ENCODE data around the gene DNAH7.
"Not testable (repeated sequence)": the region's sequence is repeated elsewhere in the genome, so short reads cannot be mapped to it uniquely, and the experiment has no call there.

The DNAH7 gene

GRCh38 chr2:196099916-196100315, 31.3 kb upstream of the DNAH7 start:
- Histone ChIP-seq H3K9ac (ENCODE audit: low read depth in 1 of 2, low read length in 2 of 2) (no peak overlapping the region), H3K9me3 (ENCODE audit: control insufficient read depth in 2 of 2, low read length in 2 of 2) (no peaks in the 10 kb centered on the region), H3K4me1 (ENCODE audit: control insufficient read depth in 2 of 2, insufficient read depth in 2 of 2, low read length in 2 of 2) (peaks cover 5 to 7% of the 10 kb centered on the region in 2 donors), H3K36me3 (ENCODE audit: control insufficient read depth in 2 of 2, insufficient read depth in 2 of 2, low read length in 2 of 2) (no peaks in the 10 kb centered on the region), H3K4me3 (ENCODE audit: low read length in 2 of 2) (no peak overlapping the region), H3K27me3 (ENCODE audit: control insufficient read depth in 2 of 2, insufficient read depth in 2 of 2, low read length in 2 of 2) (no peaks in the 10 kb centered on the region), H3K27ac (ENCODE audit: low read depth in 2 of 2, low read length in 2 of 2) (no peak overlapping the region)

GRCh38 chr2:196097864-196098660, 29.4 kb upstream of the DNAH7 start:
- Histone ChIP-seq H3K27ac (ENCODE audit: low read depth in 2 of 2, low read length in 2 of 2) (no peak overlapping the region), H3K9ac (ENCODE audit: low read depth in 1 of 2, low read length in 2 of 2) (no peak overlapping the region), H3K4me1 (ENCODE audit: control insufficient read depth in 2 of 2, insufficient read depth in 2 of 2, low read length in 2 of 2) (peaks cover 5 to 7% of the 10 kb centered on the region in 2 donors), H3K36me3 (ENCODE audit: control insufficient read depth in 2 of 2, insufficient read depth in 2 of 2, low read length in 2 of 2) (no peaks in the 10 kb centered on the region), H3K27me3 (ENCODE audit: control insufficient read depth in 2 of 2, insufficient read depth in 2 of 2, low read length in 2 of 2) (no peaks in the 10 kb centered on the region), H3K4me3 (ENCODE audit: low read length in 2 of 2) (no peak overlapping the region), H3K9me3 (ENCODE audit: control insufficient read depth in 2 of 2, low read length in 2 of 2) (no peaks in the 10 kb centered on the region)

- no peak overlapping the region for H3K4me3 ChIP-seq (ENCODE audit: low read length in 2 of 2)
- H3K4me1 ChIP-seq (ENCODE audit: control insufficient read depth in 2 of 2, insufficient read depth in 2 of 2, low read length in 2 of 2): peaks cover 5 to 7% of the 10 kb centered on the region in 2 donors
- no peaks in the 10 kb centered on the region for H3K36me3 ChIP-seq (ENCODE audit: control insufficient read depth in 2 of 2, insufficient read depth in 2 of 2, low read length in 2 of 2)
- no peak overlapping the region for H3K27ac ChIP-seq (ENCODE audit: low read depth in 2 of 2, low read length in 2 of 2)
- H3K9me3 ChIP-seq (ENCODE audit: control insufficient read depth in 2 of 2, low read length in 2 of 2): no peaks in the 10 kb centered on the region
- no peak overlapping the region for H3K9ac ChIP-seq (ENCODE audit: low read depth in 1 of 2, low read length in 2 of 2)
- H3K27me3 ChIP-seq (ENCODE audit: control insufficient read depth in 2 of 2, insufficient read depth in 2 of 2, low read length in 2 of 2): no peaks in the 10 kb centered on the region
These were observed 28.5 kb upstream of the DNAH7 start for GRCh38 chr2:196096982-196097745.

GRCh38 chr2:196096264-196096663, 27.6 kb upstream of the DNAH7 start:
- Histone ChIP-seq H3K27ac (ENCODE audit: low read depth in 2 of 2, low read length in 2 of 2) (no peak overlapping the region), H3K9me3 (ENCODE audit: control insufficient read depth in 2 of 2, low read length in 2 of 2) (no peaks in the 10 kb centered on the region), H3K9ac (ENCODE audit: low read depth in 1 of 2, low read length in 2 of 2) (no peak overlapping the region), H3K4me3 (ENCODE audit: low read length in 2 of 2) (no peak overlapping the region), H3K4me1 (ENCODE audit: control insufficient read depth in 2 of 2, insufficient read depth in 2 of 2, low read length in 2 of 2) (peaks cover 2 to 5% of the 10 kb centered on the region in 2 donors), H3K27me3 (ENCODE audit: control insufficient read depth in 2 of 2, insufficient read depth in 2 of 2, low read length in 2 of 2) (no peaks in the 10 kb centered on the region), H3K36me3 (ENCODE audit: control insufficient read depth in 2 of 2, insufficient read depth in 2 of 2, low read length in 2 of 2) (no peaks in the 10 kb centered on the region)

- H3K4me1 ChIP-seq (ENCODE audit: control insufficient read depth in 2 of 2, insufficient read depth in 2 of 2, low read length in 2 of 2); H3K9me3 ChIP-seq (ENCODE audit: control insufficient read depth in 2 of 2, low read length in 2 of 2); H3K36me3 ChIP-seq (ENCODE audit: control insufficient read depth in 2 of 2, insufficient read depth in 2 of 2, low read length in 2 of 2); H3K27me3 ChIP-seq (ENCODE audit: control insufficient read depth in 2 of 2, insufficient read depth in 2 of 2, low read length in 2 of 2); H3K9ac ChIP-seq (ENCODE audit: low read depth in 1 of 2, low read length in 2 of 2); H3K4me3 ChIP-seq (ENCODE audit: low read length in 2 of 2); H3K27ac ChIP-seq (ENCODE audit: low read depth in 2 of 2, low read length in 2 of 2): not testable (repeated sequence)
These were observed 20.8 kb upstream of the DNAH7 start for GRCh38 chr2:196089448-196089847.

GRCh38 chr2:196088203-196088602, 19.6 kb upstream of the DNAH7 start:
- H3K9ac ChIP-seq (ENCODE audit: low read depth in 1 of 2, low read length in 2 of 2): no peak overlapping the region
- no peaks in the 10 kb centered on the region for H3K9me3 ChIP-seq (ENCODE audit: control insufficient read depth in 2 of 2, low read length in 2 of 2)

GRCh38 chr2:196086517-196087368, 18.1 kb upstream of the DNAH7 start:
- H3K9ac ChIP-seq (ENCODE audit: low read depth in 1 of 2, low read length in 2 of 2): no peak overlapping the region
- no peaks in the 10 kb centered on the region for H3K27me3 ChIP-seq (ENCODE audit: control insufficient read depth in 2 of 2, insufficient read depth in 2 of 2, low read length in 2 of 2)
- H3K4me1 ChIP-seq (ENCODE audit: control insufficient read depth in 2 of 2, insufficient read depth in 2 of 2, low read length in 2 of 2): peaks cover 0 to 2% of the 10 kb centered on the region in 2 donors
- H3K9me3 ChIP-seq (ENCODE audit: control insufficient read depth in 2 of 2, low read length in 2 of 2): no peaks in the 10 kb centered on the region
- no peak overlapping the region for H3K27ac ChIP-seq (ENCODE audit: low read depth in 2 of 2, low read length in 2 of 2)
- no peak overlapping the region for H3K4me3 ChIP-seq (ENCODE audit: low read length in 2 of 2)
- H3K36me3 ChIP-seq (ENCODE audit: control insufficient read depth in 2 of 2, insufficient read depth in 2 of 2, low read length in 2 of 2): no peaks in the 10 kb centered on the region

More at GRCh38 chr2:196088203-196088602, 19.6 kb upstream of the DNAH7 start:
- Histone ChIP-seq H3K4me3 (ENCODE audit: low read length in 2 of 2) (no peak overlapping the region), H3K27me3 (ENCODE audit: control insufficient read depth in 2 of 2, insufficient read depth in 2 of 2, low read length in 2 of 2) (no peaks in the 10 kb centered on the region), H3K36me3 (ENCODE audit: control insufficient read depth in 2 of 2, insufficient read depth in 2 of 2, low read length in 2 of 2) (no peaks in the 10 kb centered on the region), H3K27ac (ENCODE audit: low read depth in 2 of 2, low read length in 2 of 2) (no peak overlapping the region), H3K4me1 (ENCODE audit: control insufficient read depth in 2 of 2, insufficient read depth in 2 of 2, low read length in 2 of 2) (peaks cover 0 to 2% of the 10 kb centered on the region in 2 donors)

GRCh38 chr2:196083601-196084000, 15.0 kb upstream of the DNAH7 start:
- H3K9ac ChIP-seq (ENCODE audit: low read depth in 1 of 2, low read length in 2 of 2): no peak overlapping the region
- no peak overlapping the region for H3K4me3 ChIP-seq (ENCODE audit: low read length in 2 of 2)
- no peaks in the 10 kb centered on the region for H3K27me3 ChIP-seq (ENCODE audit: control insufficient read depth in 2 of 2, insufficient read depth in 2 of 2, low read length in 2 of 2)
- no peaks in the 10 kb centered on the region for H3K36me3 ChIP-seq (ENCODE audit: control insufficient read depth in 2 of 2, insufficient read depth in 2 of 2, low read length in 2 of 2)
- H3K9me3 ChIP-seq (ENCODE audit: control insufficient read depth in 2 of 2, low read length in 2 of 2): no peaks in the 10 kb centered on the region
- peaks cover 3 to 11% of the 10 kb centered on the region in 2 donors for H3K4me1 ChIP-seq (ENCODE audit: control insufficient read depth in 2 of 2, insufficient read depth in 2 of 2, low read length in 2 of 2)
- no peak overlapping the region for H3K27ac ChIP-seq (ENCODE audit: low read depth in 2 of 2, low read length in 2 of 2)

GRCh38 chr2:196080526-196080925, 11.9 kb upstream of the DNAH7 start:
- H3K36me3 ChIP-seq (ENCODE audit: control insufficient read depth in 2 of 2, insufficient read depth in 2 of 2, low read length in 2 of 2): no peaks in the 10 kb centered on the region
- no peak overlapping the region for H3K4me3 ChIP-seq (ENCODE audit: low read length in 2 of 2)
- no peaks in the 10 kb centered on the region for H3K9me3 ChIP-seq (ENCODE audit: control insufficient read depth in 2 of 2, low read length in 2 of 2)
- no peak overlapping the region for H3K27ac ChIP-seq (ENCODE audit: low read depth in 2 of 2, low read length in 2 of 2)
- H3K4me1 ChIP-seq (ENCODE audit: control insufficient read depth in 2 of 2, insufficient read depth in 2 of 2, low read length in 2 of 2): peaks cover 10 to 14% of the 10 kb centered on the region in 2 donors
- no peak overlapping the region for H3K9ac ChIP-seq (ENCODE audit: low read depth in 1 of 2, low read length in 2 of 2)
- no peaks in the 10 kb centered on the region for H3K27me3 ChIP-seq (ENCODE audit: control insufficient read depth in 2 of 2, insufficient read depth in 2 of 2, low read length in 2 of 2)
